ENCODE measurements around the gene MYO5A.

GRCh38 chr15:52417957-52418356, 110.7 kb downstream of the MYO5A start:
- no peak for TF ChIP-seq CTCF (IDR thresholded peaks at IDR 0.05)
- no peak for TF ChIP-seq POLR2A (IDR thresholded peaks at IDR 0.05)
